Measurements from ENCODE around the gene APMAP.
A peak's percentile ranks its signal among the peaks of the same experiment; 100 is the strongest.
"Not testable (repeated sequence)": the region's sequence is repeated elsewhere in the genome, so short reads cannot be mapped to it uniquely, and the experiment has no call there.

APMAP gene

GRCh38 chr20:24930724-24931688, 61.5 kb downstream of the APMAP start:
- not testable (repeated sequence) for DNase-seq (ENCODE audit: low spot score)

- peak; percentile 40 for DNase-seq (ENCODE audit: low spot score)
Observed at GRCh38 chr20:24929867-24930723, 62.5 kb downstream of the APMAP start.

- DNase-seq (ENCODE audit: low spot score): not testable (repeated sequence)
Observed at GRCh38 chr20:24929259-24929658, 63.3 kb downstream of the APMAP start.

- DNase-seq (ENCODE audit: low spot score): not testable (repeated sequence)
Observed at GRCh38 chr20:24920706-24921105, 71.8 kb downstream of the APMAP start.

GRCh38 chr20:24919665-24920064, 72.9 kb downstream of the APMAP start:
- DNase-seq (ENCODE audit: low spot score): not testable (repeated sequence)

- DNase-seq (ENCODE audit: low spot score): no peak
Observed at GRCh38 chr20:24918579-24919566, 73.7 kb downstream of the APMAP start.

- peak; percentile 20 for DNase-seq (ENCODE audit: low spot score)
Observed at GRCh38 chr20:24917797-24918578, 74.6 kb downstream of the APMAP start.

- no peak for DNase-seq (ENCODE audit: low spot score)
Observed at GRCh38 chr20:24917056-24917455, 75.5 kb downstream of the APMAP start.

GRCh38 chr20:24916412-24916811, 76.1 kb downstream of the APMAP start:
- DNase-seq (ENCODE audit: low spot score): no peak

GRCh38 chr20:24915892-24916291, 76.7 kb downstream of the APMAP start:
- no peak for DNase-seq (ENCODE audit: low spot score)

- no peak for DNase-seq (ENCODE audit: low spot score)
Observed at GRCh38 chr20:24915440-24915839, 77.1 kb downstream of the APMAP start.

GRCh38 chr20:24914388-24915241, 77.9 kb downstream of the APMAP start:
- DNase-seq (ENCODE audit: low spot score): no peak

GRCh38 chr20:24913076-24913628, 79.4 kb downstream of the APMAP start:
- no peak for DNase-seq (ENCODE audit: low spot score)

Data from CD4-positive, alpha-beta T cell treated with Interleukin-15 for 4 hours (primary cell).